Liver (tissue), 9 donors: ENCODE measurements around the gene TRIM63. TPM values are rescaled to one million over a fixed set of nuclear protein-coding genes. Genes with fewer than 3 reads are reported as not detected.

Source experiments
- DNase-seq: peaks from one replicate; pipeline ENCODE4 v3.0.0-alpha.2; 2017; ENCODE audit warnings: low spot score
- H3K27ac ChIP-seq, 2 donors: one replicate each; pipeline ENCODE4 v1.7.0; 2013; ENCODE audit warnings: inconsistent platforms in 2 of 2, low read length in 2 of 2, control low read depth in 1 of 2, low read depth in 1 of 2, mild to moderate bottlenecking in 1 of 2
- H3K27me3 ChIP-seq, 4 donors: one replicate each; pipeline versions ENCODE4 v1.6.1 to v1.7.0; 2013; ENCODE audit warnings: low read length in 3 of 4, inconsistent platforms in 1 of 4, mild to moderate bottlenecking in 1 of 4, moderate library complexity in 1 of 4; ENCODE audit not compliant: control insufficient read depth in 4 of 4, insufficient read depth in 4 of 4
- H3K36me3 ChIP-seq, 4 donors: one replicate each; pipeline versions ENCODE4 v1.6.1 to v1.7.0; 2013; ENCODE audit warnings: low read length in 3 of 4, mild to moderate bottlenecking in 3 of 4, low read depth in 1 of 4, moderate library complexity in 1 of 4; ENCODE audit not compliant: control insufficient read depth in 4 of 4, insufficient read depth in 3 of 4
- H3K4me1 ChIP-seq, 4 donors: one replicate each; pipeline versions ENCODE4 v1.6.1 to v1.7.0; 2013; ENCODE audit warnings: low read length in 3 of 4, mild to moderate bottlenecking in 3 of 4, moderate library complexity in 1 of 4; ENCODE audit not compliant: control insufficient read depth in 4 of 4, insufficient read depth in 4 of 4
- H3K4me3 ChIP-seq, 3 donors: one replicate each; pipeline versions ENCODE4 v1.6.1 to v1.7.0; 2013; ENCODE audit warnings: low read length in 3 of 3, control low read depth in 1 of 3, low read depth in 1 of 3, mild to moderate bottlenecking in 1 of 3
- H3K9ac ChIP-seq, 2 donors: one replicate each; pipeline ENCODE4 v1.7.0; 2013; ENCODE audit warnings: low read length in 2 of 2, mild to moderate bottlenecking in 2 of 2, moderate library complexity in 2 of 2, control low read depth in 1 of 2, low read depth in 1 of 2
- H3K9me3 ChIP-seq, 4 donors: one replicate each; pipeline versions ENCODE4 v1.6.1 to v1.7.0; 2013; ENCODE audit warnings: low read length in 3 of 4; ENCODE audit not compliant: control insufficient read depth in 4 of 4
- FOXA1 ChIP-seq: IDR thresholded peaks from 2 replicates; pipeline ENCODE4 v1.6.1; 2016; ENCODE audit warnings: antibody characterized with exemption
- FOXA2 ChIP-seq: IDR thresholded peaks from 2 replicates; pipeline ENCODE4 v1.6.1; 2016; ENCODE audit warnings: antibody characterized with exemption
- HNF4A ChIP-seq, 2 donors: conservative IDR thresholded peaks; 2 replicates each; pipeline ENCODE4 v1.6.1; 2016; ENCODE audit warnings: antibody characterized with exemption in 2 of 2, mild to moderate bottlenecking in 2 of 2
- NR2F2 ChIP-seq: IDR thresholded peaks from 2 replicates; pipeline ENCODE4 v1.6.1; 2016; ENCODE audit warnings: antibody characterized with exemption
- RXRA ChIP-seq, 2 donors: IDR thresholded peaks; 2 replicates each; pipeline ENCODE4 v1.6.1; 2017 to 2018; ENCODE audit warnings: antibody characterized with exemption in 2 of 2, mild to moderate bottlenecking in 1 of 2
- SP1 ChIP-seq: IDR thresholded peaks from 2 replicates; pipeline ENCODE4 v1.6.1; 2018; ENCODE audit warnings: antibody characterized with exemption, mild to moderate bottlenecking
- TAF1 ChIP-seq: conservative IDR thresholded peaks from 2 replicates; pipeline ENCODE4 v1.6.1; 2016; ENCODE audit warnings: antibody characterized with exemption, mild to moderate bottlenecking
- WGBS: extraction: QIAGEN DNeasy Blood & Tissue Kit; methylation state at CpG from one replicate; pipeline ENCODE4 v1.1.7; 2013; 5-methylcytosine and 5-hydroxymethylcytosine counted together
- polyA plus RNA-seq, 2 donors: library from polyadenylated mRNA; stranded (reverse) in 1 of 2; unstranded in 1 of 2; fragments of 200-250 nt in 1 of 2; fragments of >200 nt in 1 of 2; fragmentation: Nextera tagmentation in 1 of 2; extraction: Ambion mirVana in 1 of 2; gene quantifications; one replicate each; pipeline versions ENCODE4 v1.2.1 to v1.2.3, GENCODE V29; 2013 to 2015
- total RNA-seq, 2 donors: library from RNA; depleted of rRNA; stranded (reverse); fragments of >200 nt; gene quantifications; one replicate each; pipeline ENCODE4 v1.2.3, GENCODE V29; 2014
- TF ChIP-seq, protein P1 (sequence below): IDR thresholded peaks from 2 replicates; pipeline ENCODE4 v1.6.1; 2016; ENCODE audit warnings: antibody characterized with exemption
- TF ChIP-seq, protein P2 (sequence below): IDR thresholded peaks from 2 replicates; pipeline ENCODE4 v1.6.1; 2016; ENCODE audit warnings: antibody characterized with exemption, mild to moderate bottlenecking
- TF ChIP-seq, protein P3 (sequence below): IDR thresholded peaks from 2 replicates; pipeline ENCODE4 v1.6.1; 2016; ENCODE audit warnings: antibody characterized with exemption
- TF ChIP-seq, protein P4 (sequence below): fragments of 150-350 bp; IDR thresholded peaks from 2 replicates; pipeline ENCODE4 v1.5.1; 2017; ENCODE audit warnings: improper control_type of control experiment, low read depth, low read length; ENCODE audit not compliant: missing input control
- TF ChIP-seq, protein P5 (sequence below): IDR thresholded peaks from 2 replicates; pipeline ENCODE4 v1.6.1; 2016; ENCODE audit warnings: antibody characterized with exemption
- donor health status: healthy.
- donor health status: healthy.
- donor health status: healthy.
- donor health status: healthy.
- donor health status: healthy.

TRIM63 gene
- total and polyA plus RNA-seq, 4 donors: 0.03 TPM; not detected in 3

DNA sequence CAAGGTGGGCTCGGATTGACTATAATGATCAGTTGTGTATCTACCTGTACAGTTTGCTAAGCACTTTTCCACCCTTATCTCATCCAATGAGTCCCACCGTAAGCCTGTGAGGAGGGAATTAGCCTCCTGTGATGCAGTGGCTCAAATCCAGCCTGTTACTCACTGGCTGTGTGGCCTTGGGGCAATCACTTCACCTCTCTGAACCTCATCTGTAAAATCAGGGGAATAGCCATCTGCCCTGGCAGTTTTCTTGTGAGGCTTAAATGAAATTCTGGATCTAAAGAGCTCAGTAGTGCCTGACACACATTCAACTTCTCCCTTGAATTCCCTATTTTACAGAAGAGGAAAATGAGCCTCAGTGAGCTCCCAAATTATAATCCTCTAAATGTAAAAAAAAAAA, 53.3 kb downstream of the TRIM63 start:
- no peaks in the 10 kb centered on the region for H3K36me3 ChIP-seq
- H3K4me3 ChIP-seq: no peak overlapping the region
- no peaks in the 10 kb centered on the region for H3K27me3 ChIP-seq
- 96% methylated on average over 2 of the region's 2 CpGs for WGBS
- no peak overlapping the region for H3K27ac ChIP-seq
- H3K9me3 ChIP-seq: no peaks in the 10 kb centered on the region
- DNase-seq: no peak
- H3K9ac ChIP-seq: no peak overlapping the region
- TF ChIP-seq RXRA (IDR thresholded peaks at IDR 0.05): no peak
- TF ChIP-seq HNF4A (conservative IDR thresholded peaks at IDR 0.05): no peak
- TF ChIP-seq, protein P1, sequence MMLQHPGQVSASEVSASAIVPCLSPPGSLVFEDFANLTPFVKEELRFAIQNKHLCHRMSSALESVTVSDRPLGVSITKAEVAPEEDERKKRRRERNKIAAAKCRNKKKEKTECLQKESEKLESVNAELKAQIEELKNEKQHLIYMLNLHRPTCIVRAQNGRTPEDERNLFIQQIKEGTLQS: no peak
- H3K4me1 ChIP-seq: peaks cover 0 to 8% (median 3%) of the 10 kb centered on the region in 4 donors

DNA sequence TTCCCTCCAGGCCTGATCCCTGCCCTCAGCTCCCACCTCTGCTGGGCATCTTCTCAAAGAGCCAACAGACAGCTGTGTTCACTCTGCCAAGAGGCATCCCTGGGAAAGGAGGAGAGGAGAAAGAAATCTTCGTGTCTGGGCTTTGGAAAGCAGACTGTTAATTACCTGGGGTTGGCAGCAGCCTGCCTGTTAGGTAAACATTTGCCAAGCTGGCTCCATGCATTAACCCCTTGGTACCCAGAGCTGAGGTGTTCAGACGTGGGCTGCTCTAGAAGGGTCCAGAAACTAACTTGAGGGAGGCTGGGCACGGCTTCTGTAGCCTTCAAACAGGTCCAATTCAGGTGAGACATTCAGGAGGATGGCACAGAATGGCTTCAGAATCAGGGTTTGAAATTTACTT, 54.6 kb downstream of the TRIM63 start:
- Histone ChIP-seq H3K27me3 (no peaks in the 10 kb centered on the region), H3K4me3 (no peak overlapping the region), H3K9me3 (no peaks in the 10 kb centered on the region), H3K9ac (no peak overlapping the region), H3K4me1 (peaks cover 0 to 5% (median 3%) of the 10 kb centered on the region in 4 donors), H3K36me3 (no peaks in the 10 kb centered on the region), H3K27ac (no peak overlapping the region)
- no peak for DNase-seq
- TF ChIP-seq SP1 (no peak), HNF4A (conservative IDR thresholded peaks at IDR 0.05) (no peak)
- TF ChIP-seq, protein P2, sequence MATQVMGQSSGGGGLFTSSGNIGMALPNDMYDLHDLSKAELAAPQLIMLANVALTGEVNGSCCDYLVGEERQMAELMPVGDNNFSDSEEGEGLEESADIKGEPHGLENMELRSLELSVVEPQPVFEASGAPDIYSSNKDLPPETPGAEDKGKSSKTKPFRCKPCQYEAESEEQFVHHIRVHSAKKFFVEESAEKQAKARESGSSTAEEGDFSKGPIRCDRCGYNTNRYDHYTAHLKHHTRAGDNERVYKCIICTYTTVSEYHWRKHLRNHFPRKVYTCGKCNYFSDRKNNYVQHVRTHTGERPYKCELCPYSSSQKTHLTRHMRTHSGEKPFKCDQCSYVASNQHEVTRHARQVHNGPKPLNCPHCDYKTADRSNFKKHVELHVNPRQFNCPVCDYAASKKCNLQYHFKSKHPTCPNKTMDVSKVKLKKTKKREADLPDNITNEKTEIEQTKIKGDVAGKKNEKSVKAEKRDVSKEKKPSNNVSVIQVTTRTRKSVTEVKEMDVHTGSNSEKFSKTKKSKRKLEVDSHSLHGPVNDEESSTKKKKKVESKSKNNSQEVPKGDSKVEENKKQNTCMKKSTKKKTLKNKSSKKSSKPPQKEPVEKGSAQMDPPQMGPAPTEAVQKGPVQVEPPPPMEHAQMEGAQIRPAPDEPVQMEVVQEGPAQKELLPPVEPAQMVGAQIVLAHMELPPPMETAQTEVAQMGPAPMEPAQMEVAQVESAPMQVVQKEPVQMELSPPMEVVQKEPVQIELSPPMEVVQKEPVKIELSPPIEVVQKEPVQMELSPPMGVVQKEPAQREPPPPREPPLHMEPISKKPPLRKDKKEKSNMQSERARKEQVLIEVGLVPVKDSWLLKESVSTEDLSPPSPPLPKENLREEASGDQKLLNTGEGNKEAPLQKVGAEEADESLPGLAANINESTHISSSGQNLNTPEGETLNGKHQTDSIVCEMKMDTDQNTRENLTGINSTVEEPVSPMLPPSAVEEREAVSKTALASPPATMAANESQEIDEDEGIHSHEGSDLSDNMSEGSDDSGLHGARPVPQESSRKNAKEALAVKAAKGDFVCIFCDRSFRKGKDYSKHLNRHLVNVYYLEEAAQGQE: no peak
- TF ChIP-seq, protein P3, sequence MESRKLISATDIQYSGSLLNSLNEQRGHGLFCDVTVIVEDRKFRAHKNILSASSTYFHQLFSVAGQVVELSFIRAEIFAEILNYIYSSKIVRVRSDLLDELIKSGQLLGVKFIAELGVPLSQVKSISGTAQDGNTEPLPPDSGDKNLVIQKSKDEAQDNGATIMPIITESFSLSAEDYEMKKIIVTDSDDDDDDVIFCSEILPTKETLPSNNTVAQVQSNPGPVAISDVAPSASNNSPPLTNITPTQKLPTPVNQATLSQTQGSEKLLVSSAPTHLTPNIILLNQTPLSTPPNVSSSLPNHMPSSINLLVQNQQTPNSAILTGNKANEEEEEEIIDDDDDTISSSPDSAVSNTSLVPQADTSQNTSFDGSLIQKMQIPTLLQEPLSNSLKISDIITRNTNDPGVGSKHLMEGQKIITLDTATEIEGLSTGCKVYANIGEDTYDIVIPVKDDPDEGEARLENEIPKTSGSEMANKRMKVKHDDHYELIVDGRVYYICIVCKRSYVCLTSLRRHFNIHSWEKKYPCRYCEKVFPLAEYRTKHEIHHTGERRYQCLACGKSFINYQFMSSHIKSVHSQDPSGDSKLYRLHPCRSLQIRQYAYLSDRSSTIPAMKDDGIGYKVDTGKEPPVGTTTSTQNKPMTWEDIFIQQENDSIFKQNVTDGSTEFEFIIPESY: no peak
- WGBS: 46% methylated on average over 3 of the region's 3 CpGs

DNA sequence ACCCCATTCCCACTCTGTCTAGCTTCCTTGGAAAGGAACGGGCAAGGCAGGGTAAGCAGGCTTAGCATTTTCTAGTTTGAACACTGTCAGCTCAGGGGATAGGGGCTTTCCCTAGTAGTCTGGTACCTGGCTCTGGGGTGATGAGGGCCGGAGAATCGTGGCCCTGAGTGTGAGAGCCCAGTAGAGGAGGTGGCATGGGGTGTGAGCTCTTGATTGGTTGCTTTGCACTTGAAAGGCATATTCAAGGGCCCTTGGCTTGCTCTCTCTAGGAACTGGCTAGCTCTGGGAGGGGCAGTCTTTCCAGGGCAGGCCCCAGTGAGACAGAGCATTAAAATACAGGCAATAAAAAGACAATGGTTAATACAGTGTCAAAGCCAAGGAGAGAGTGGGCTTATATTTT, 56.6 kb downstream of the TRIM63 start:
- H3K9ac ChIP-seq: no peak overlapping the region
- 85% methylated on average over 3 of the region's 3 CpGs for WGBS
- no peak overlapping the region for H3K27ac ChIP-seq
- no peaks in the 10 kb centered on the region for H3K27me3 ChIP-seq
- no peaks in the 10 kb centered on the region for H3K36me3 ChIP-seq
- no peak overlapping the region for H3K4me3 ChIP-seq
- no peak for DNase-seq
- peaks cover 0 to 5% (median 3%) of the 10 kb centered on the region in 4 donors for H3K4me1 ChIP-seq
- no peaks in the 10 kb centered on the region for H3K9me3 ChIP-seq
- TF ChIP-seq, protein P4, sequence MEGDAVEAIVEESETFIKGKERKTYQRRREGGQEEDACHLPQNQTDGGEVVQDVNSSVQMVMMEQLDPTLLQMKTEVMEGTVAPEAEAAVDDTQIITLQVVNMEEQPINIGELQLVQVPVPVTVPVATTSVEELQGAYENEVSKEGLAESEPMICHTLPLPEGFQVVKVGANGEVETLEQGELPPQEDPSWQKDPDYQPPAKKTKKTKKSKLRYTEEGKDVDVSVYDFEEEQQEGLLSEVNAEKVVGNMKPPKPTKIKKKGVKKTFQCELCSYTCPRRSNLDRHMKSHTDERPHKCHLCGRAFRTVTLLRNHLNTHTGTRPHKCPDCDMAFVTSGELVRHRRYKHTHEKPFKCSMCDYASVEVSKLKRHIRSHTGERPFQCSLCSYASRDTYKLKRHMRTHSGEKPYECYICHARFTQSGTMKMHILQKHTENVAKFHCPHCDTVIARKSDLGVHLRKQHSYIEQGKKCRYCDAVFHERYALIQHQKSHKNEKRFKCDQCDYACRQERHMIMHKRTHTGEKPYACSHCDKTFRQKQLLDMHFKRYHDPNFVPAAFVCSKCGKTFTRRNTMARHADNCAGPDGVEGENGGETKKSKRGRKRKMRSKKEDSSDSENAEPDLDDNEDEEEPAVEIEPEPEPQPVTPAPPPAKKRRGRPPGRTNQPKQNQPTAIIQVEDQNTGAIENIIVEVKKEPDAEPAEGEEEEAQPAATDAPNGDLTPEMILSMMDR: no peak
- TF ChIP-seq SP1: no peak
- TF ChIP-seq, protein P3: no peak
- no peak for TF ChIP-seq FOXA2
- TF ChIP-seq, protein P1: no peak
- TF ChIP-seq HNF4A (conservative IDR thresholded peaks at IDR 0.05): no peak
- TF ChIP-seq, protein P5, sequence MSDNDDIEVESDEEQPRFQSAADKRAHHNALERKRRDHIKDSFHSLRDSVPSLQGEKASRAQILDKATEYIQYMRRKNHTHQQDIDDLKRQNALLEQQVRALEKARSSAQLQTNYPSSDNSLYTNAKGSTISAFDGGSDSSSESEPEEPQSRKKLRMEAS: no peak
- no peak for TF ChIP-seq NR2F2
- TF ChIP-seq, protein P2: no peak
- no peak for TF ChIP-seq FOXA1
- no peak for TF ChIP-seq RXRA (IDR thresholded peaks at IDR 0.05)
- no peak for TF ChIP-seq TAF1
